AG04450 (cell line): ENCODE measurements around the gene AEBP1. TPM values are rescaled to one million over a fixed set of nuclear protein-coding genes. Genes with fewer than 3 reads are reported as not detected.
A peak's percentile ranks its signal among the peaks of the same experiment; 100 is the strongest.

Experiments
- CTCF ChIA-PET: fragments of 300-600, 350-600 bp; formaldehyde crosslinking; extraction: SDS; loops from one replicate; lab custom pipeline; 2022; ENCODE audit warnings: antibody characterized with exemption, inconsistent platforms; lab: Charles Lee
- POLR2A ChIA-PET: fragments of 350-600 bp; formaldehyde crosslinking; extraction: SDS; loops from one replicate; lab custom pipeline; 2021; ENCODE audit warnings: antibody characterized with exemption, inconsistent platforms; lab: Yijun Ruan, JAX
- DNase-seq: peaks from one replicate; pipeline ENCODE4 v3.0.0-alpha.2; 2011; ENCODE audit warnings: low read depth, low spot score
- H3K27ac ChIP-seq: one replicate; pipeline ENCODE4 v1.5.1; 2012; ENCODE audit warnings: low read depth, low read length, control low read depth
- H3K27me3 ChIP-seq: one replicate; pipeline ENCODE4 v1.6.0; 2012; ENCODE audit warnings: low read length; ENCODE audit not compliant: control insufficient read depth, insufficient read depth
- H3K4me3 ChIP-seq: 2 replicates; pipeline ENCODE4 v1.5.1; 2011; ENCODE audit warnings: mild to moderate bottlenecking, low read depth, low read length, control low read depth
- H3K9me3 ChIP-seq: 2 replicates; pipeline ENCODE4 v1.5.1; 2012; ENCODE audit warnings: low read length; ENCODE audit not compliant: control insufficient read depth, insufficient read depth
- polyA plus RNA-seq: library from polyadenylated mRNA; depleted of rRNA; stranded (reverse); fragments of >200 nt; gene quantifications from 2 replicates; pipeline ENCODE4 v1.2.3, GENCODE V29; 2011
- TF ChIP-seq, protein P1 (sequence below): IDR thresholded peaks from 2 replicates; pipeline ENCODE4 v1.5.1; 2011; ENCODE audit warnings: low read depth, low read length, control low read depth, inconsistent platforms

The AEBP1 gene
- polyA plus RNA-seq, 1 experiment, result 18.5 TPM

GRCh38 chr7:44098092-44099068 lies 5.8 kb upstream of the AEBP1 start:
- ChIA-PET POLR2A (interaction anchor here (0.8 kb wide), 1 partner anchor 24 kb away, joined by 4 read pairs; no protein-coding TSS in a partner anchor), CTCF (interaction anchor here (1.4 kb wide), 1 partner anchor 13 kb away, joined by 6 read pairs; no protein-coding TSS in a partner anchor)
- no peak overlapping the region for H3K4me3 ChIP-seq
- TF ChIP-seq, protein P1, sequence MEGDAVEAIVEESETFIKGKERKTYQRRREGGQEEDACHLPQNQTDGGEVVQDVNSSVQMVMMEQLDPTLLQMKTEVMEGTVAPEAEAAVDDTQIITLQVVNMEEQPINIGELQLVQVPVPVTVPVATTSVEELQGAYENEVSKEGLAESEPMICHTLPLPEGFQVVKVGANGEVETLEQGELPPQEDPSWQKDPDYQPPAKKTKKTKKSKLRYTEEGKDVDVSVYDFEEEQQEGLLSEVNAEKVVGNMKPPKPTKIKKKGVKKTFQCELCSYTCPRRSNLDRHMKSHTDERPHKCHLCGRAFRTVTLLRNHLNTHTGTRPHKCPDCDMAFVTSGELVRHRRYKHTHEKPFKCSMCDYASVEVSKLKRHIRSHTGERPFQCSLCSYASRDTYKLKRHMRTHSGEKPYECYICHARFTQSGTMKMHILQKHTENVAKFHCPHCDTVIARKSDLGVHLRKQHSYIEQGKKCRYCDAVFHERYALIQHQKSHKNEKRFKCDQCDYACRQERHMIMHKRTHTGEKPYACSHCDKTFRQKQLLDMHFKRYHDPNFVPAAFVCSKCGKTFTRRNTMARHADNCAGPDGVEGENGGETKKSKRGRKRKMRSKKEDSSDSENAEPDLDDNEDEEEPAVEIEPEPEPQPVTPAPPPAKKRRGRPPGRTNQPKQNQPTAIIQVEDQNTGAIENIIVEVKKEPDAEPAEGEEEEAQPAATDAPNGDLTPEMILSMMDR, result no peak
- no peaks in the 10 kb centered on the region for H3K27me3 ChIP-seq
- no peak overlapping the region for H3K27ac ChIP-seq
- no peak for DNase-seq
- no peaks in the 10 kb centered on the region for H3K9me3 ChIP-seq

GRCh38 chr7:44099669-44100068 lies 4.5 kb upstream of the AEBP1 start:
- ChIA-PET POLR2A (interaction anchor here (0.8 kb wide), 1 partner anchor 23 kb away, joined by 4 read pairs; no protein-coding TSS in a partner anchor), CTCF (interaction anchor here (0.6 to 1.4 kb wide), 2 partner anchors 14 to 73 kb away, joined by 3 to 6 read pairs; no protein-coding TSS in a partner anchor)
- H3K27me3 ChIP-seq, result no peaks in the 10 kb centered on the region
- TF ChIP-seq, protein P1, result no peak
- no peak for DNase-seq
- no peaks in the 10 kb centered on the region; the same call in 1 of the 2 replicates for H3K9me3 ChIP-seq
- no peak overlapping the region for H3K4me3 ChIP-seq
- H3K27ac ChIP-seq, result no peak overlapping the region

- no peaks in the 10 kb centered on the region; the same call in 1 of the 2 replicates for H3K9me3 ChIP-seq
- TF ChIP-seq, protein P1, result no peak
- peak overlapping the region; percentile 85 for H3K27ac ChIP-seq
- ChIA-PET POLR2A (interaction anchor here (0.7 to 1.8 kb wide), 3 partner anchors 12 to 22 kb away, joined by 3 to 8 read pairs (median 4); no protein-coding TSS in a partner anchor), CTCF (no interaction called here)
- no peak for DNase-seq
- H3K27me3 ChIP-seq, result no peaks in the 10 kb centered on the region
- H3K4me3 ChIP-seq, result no peak overlapping the region
These were observed 3.5 kb upstream of the AEBP1 start for GRCh38 chr7:44100458-44101302.

GRCh38 chr7:44101303-44101965 lies 2.7 kb upstream of the AEBP1 start:
- H3K27me3 ChIP-seq, result no peaks in the 10 kb centered on the region
- CTCF ChIA-PET, result interaction anchor here (0.7 kb wide), 1 partner anchor 29 kb away, joined by 6 read pairs; no protein-coding TSS in a partner anchor
- H3K27ac ChIP-seq, result peak overlapping the region; percentile 85
- no peaks in the 10 kb centered on the region; the same call in 1 of the 2 replicates for H3K9me3 ChIP-seq
- no peak overlapping the region for H3K4me3 ChIP-seq
- DNase-seq, result no peak
- TF ChIP-seq, protein P1, result no peak
- POLR2A ChIA-PET, result interaction anchor here (1.4 to 1.8 kb wide), 2 partner anchors 13 to 14 kb away, joined by 4 to 8 read pairs; no protein-coding TSS in a partner anchor
